Left lung (tissue), 10 donors: ENCODE data around the gene ALDH3B2. TPM values are rescaled to one million over a fixed set of nuclear protein-coding genes. Genes with fewer than 3 reads are reported as not detected.
A peak's percentile ranks its signal among the peaks of the same experiment; 100 is the strongest.

Experiments used
- ATAC-seq: fragments of 200-7000 bp; cut with Tn5 transposase; one replicate; pipeline ENCODE4 v1.9.1; 2020; ENCODE audit warnings: moderate library complexity
- DNase-seq, 4 donors: peaks; one replicate each; pipeline ENCODE4 v3.0.0-alpha.2; 2013 to 2020
- H3K27ac ChIP-seq, 2 donors: fragments of 200-600 bp; sonication (generic) in 1 of 2; one replicate each; pipeline versions ENCODE4 v1.5.0 to v1.8.0; 2020 to 2021
- H3K27me3 ChIP-seq, 2 donors: fragments of 200-600 bp; sonication (generic) in 1 of 2; one replicate each; pipeline versions ENCODE4 v1.5.0 to v1.8.0; 2020 to 2021
- H3K36me3 ChIP-seq, 2 donors: fragments of 200-600 bp; sonication (generic) in 1 of 2; one replicate each; pipeline versions ENCODE4 v1.5.0 to v1.8.0; 2020 to 2021
- H3K4me1 ChIP-seq, 2 donors: fragments of 200-600 bp; one replicate each; pipeline ENCODE4 v1.8.0; 2021
- H3K4me3 ChIP-seq, 2 donors: fragments of 200-600 bp; sonication (generic) in 1 of 2; one replicate each; pipeline versions ENCODE4 v1.5.0 to v1.8.0; 2020 to 2021; ENCODE audit warnings: mild to moderate bottlenecking in 1 of 2
- H3K9me3 ChIP-seq, 2 donors: fragments of 200-600 bp; sonication (generic) in 1 of 2; one replicate each; pipeline versions ENCODE4 v1.5.0 to v1.8.0; 2020 to 2021
- CTCF ChIP-seq, 2 donors: fragments of 200-600 bp; sonication (generic) in 1 of 2; IDR thresholded peaks; one replicate each; pipeline versions ENCODE4 v1.5.0 to v1.8.0; 2021; ENCODE audit warnings: antibody characterized with exemption in 2 of 2
- intact Hi-C, 2 donors: fragments of 100-400 bp; cut with DNase I; formaldehyde crosslinking; loops; one replicate each; pipeline versions ENCODE4 v1.11.2 to v1.14.2; 2022
- polyA plus RNA-seq, 6 donors: library from polyadenylated mRNA; unstranded; fragments of 120-200 nt; gene quantifications; one replicate each; pipeline ENCODE4 v1.2.1, GENCODE V29; 2013; ENCODE audit not compliant: insufficient read length in 6 of 6
- total RNA-seq, 2 donors: library from RNA; stranded (reverse); fragmentation: NEBNext Ultra II Directional; extraction: Animal tissue kit (Norgen Biotek cat#: 25700); gene quantifications; one replicate each; pipeline ENCODE4 v1.2.1, GENCODE V29; 2021
- donor health status: DM: no; HTN: yes; CAD: no.
- donor health status: DM: no; HTN: no; CAD: no.

The ALDH3B2 gene
- total and polyA plus RNA-seq, 8 donors, result 0.79 to 1.7 (median 0.98) TPM

- Histone ChIP-seq H3K27ac (no peak overlapping the region), H3K4me1 (peaks cover 0 to 8% of the 10 kb centered on the region in 2 donors), H3K4me3 (no peak overlapping the region), H3K9me3 (no peaks in the 10 kb centered on the region), H3K36me3 (no peaks in the 10 kb centered on the region), H3K27me3 (peaks cover 0 to 19% of the 10 kb centered on the region in 2 donors)
- ATAC-seq (no peak), DNase-seq (peak in 2 of 4 donors; percentile 26 to 63)
- TF ChIP-seq CTCF (IDR thresholded peaks at IDR 0.05), result no peak
- intact Hi-C loops, result no loop called here
Observed at GRCh38 chr11:67634366-67635230, 39.8 kb downstream of the ALDH3B2 start.

DNA sequence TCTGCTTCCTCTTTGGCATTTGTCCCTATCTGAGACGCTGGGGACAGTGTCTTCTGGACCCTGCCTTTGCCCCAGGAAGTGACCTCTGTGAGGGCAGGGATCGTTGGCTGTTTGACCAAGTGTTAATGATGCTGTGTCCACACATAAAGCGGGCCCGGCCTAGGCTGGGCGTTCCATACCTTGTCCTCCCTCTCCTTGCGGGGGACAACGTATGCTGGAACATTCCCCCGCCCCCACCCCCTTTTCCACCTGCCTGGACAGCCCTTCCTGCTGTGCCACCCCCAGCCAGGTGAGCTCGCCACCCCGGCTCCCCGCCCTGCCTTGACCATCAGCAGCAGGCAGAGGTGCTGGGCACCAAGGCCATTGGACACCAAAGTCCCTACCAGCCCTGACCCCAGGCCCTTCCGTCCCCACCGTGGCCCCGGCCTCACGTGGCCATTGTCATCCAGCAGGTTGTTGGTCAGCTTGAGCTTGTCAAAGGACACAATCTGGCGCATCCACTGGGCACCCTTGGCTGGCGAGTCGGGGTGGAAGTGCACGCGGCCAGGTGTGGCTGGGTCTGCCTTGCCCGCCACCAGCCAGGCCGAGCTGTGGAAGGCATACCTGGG, 40.6 kb downstream of the ALDH3B2 start:
- no peak overlapping the region for H3K4me3 ChIP-seq
- no peak for TF ChIP-seq CTCF (IDR thresholded peaks at IDR 0.05)
- no peak overlapping the region for H3K27ac ChIP-seq
- DNase-seq (peak in 2 of 4 donors; percentile 27 to 74), ATAC-seq (no peak)
- intact Hi-C loops, result no loop called here
- no peaks in the 10 kb centered on the region for H3K36me3 ChIP-seq
- peaks cover 0 to 15% of the 10 kb centered on the region in 2 donors for H3K4me1 ChIP-seq
- peaks cover 0 to 13% of the 10 kb centered on the region in 2 donors for H3K27me3 ChIP-seq
- H3K9me3 ChIP-seq, result no peaks in the 10 kb centered on the region

DNA sequence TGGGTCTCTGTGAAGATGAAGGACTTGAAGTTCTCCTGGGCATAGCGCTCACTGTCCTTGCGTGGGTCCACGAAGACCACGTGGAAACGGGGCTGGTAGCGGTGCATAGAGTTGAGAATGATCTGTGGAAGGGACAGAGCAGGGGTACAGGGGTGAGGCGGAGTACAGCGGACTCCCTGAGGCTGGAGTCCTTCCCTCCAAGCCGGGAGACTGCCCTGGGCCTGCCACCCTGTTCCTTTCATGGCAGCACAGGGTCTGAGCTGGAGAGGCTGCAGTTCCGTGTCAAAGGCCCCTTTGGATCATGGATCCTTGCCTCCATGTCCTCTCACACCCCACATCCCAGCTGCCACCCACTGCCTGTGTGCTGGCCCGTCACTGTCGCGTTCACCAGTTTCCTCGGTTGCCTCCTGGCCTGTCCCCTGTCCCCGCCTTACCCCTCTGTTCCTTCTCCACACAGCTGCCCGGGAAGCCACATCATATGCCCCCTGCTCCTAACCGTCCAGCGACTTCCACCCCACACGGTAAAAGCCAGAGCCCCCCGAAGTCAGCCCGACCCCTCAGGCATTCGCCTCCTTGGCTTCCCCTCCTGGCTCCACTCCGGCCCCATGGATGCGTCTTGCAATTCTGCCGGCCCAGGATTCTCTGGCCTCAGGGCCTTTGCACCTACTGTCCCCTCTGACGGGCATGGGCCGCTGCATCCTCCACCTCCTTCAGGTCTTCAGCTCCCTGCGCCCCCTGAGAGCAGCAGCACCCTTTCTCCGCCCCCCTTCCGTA, 41.3 kb downstream of the ALDH3B2 start:
- no peaks in the 10 kb centered on the region for H3K9me3 ChIP-seq
- H3K4me1 ChIP-seq, result peaks cover 0 to 20% of the 10 kb centered on the region in 2 donors
- DNase-seq, result peak in 2 of 4 donors; percentile 29 to 71
- TF ChIP-seq CTCF (IDR thresholded peaks at IDR 0.05), result no peak
- H3K27me3 ChIP-seq, result peaks cover 0 to 9% of the 10 kb centered on the region in 2 donors
- intact Hi-C loops, result no loop called here
- H3K4me3 ChIP-seq, result no peak overlapping the region
- no peak for ATAC-seq
- no peak overlapping the region for H3K27ac ChIP-seq
- no peaks in the 10 kb centered on the region for H3K36me3 ChIP-seq

- DNase-seq (peak in 2 of 4 donors; percentile 51 to 72), ATAC-seq (no peak)
- Histone ChIP-seq H3K9me3 (no peaks in the 10 kb centered on the region), H3K27ac (no peak overlapping the region), H3K36me3 (no peaks in the 10 kb centered on the region), H3K4me3 (no peak overlapping the region), H3K4me1 (peaks cover 0 to 20% of the 10 kb centered on the region in 2 donors), H3K27me3 (peaks cover 0 to 9% of the 10 kb centered on the region in 2 donors)
- intact Hi-C loops, result no loop called here
- no peak for TF ChIP-seq CTCF (IDR thresholded peaks at IDR 0.05)
Observed at GRCh38 chr11:67632175-67632981, 42.0 kb downstream of the ALDH3B2 start.
